NB4 (cell line): ENCODE measurements around the gene NUP85.
A peak's percentile ranks its signal among the peaks of the same experiment; 100 is the strongest.

Experiments used
- DNase-seq: peaks from one replicate; pipeline ENCODE4 v3.0.0; 2010; ENCODE audit warnings: low read depth
- H3K4me3 ChIP-seq: one replicate; pipeline ENCODE4 v1.5.1; 2011; ENCODE audit warnings: mild to moderate bottlenecking, low read depth, low read length, moderate library complexity
- MYC ChIP-seq: IDR thresholded peaks from 2 replicates; pipeline ENCODE4 v1.6.1; 2011; ENCODE audit warnings: low read depth, low read length
- POLR2A ChIP-seq: IDR thresholded peaks from 2 replicates; pipeline ENCODE4 v1.6.1; 2011; ENCODE audit warnings: mild to moderate bottlenecking; ENCODE audit not compliant: insufficient read length; ENCODE audit errors: extremely low read depth
- TF ChIP-seq, protein P1 (sequence below): IDR thresholded peaks from one replicate; pipeline ENCODE4 v1.5.1; 2012; ENCODE audit warnings: low read depth, low read length
- TF ChIP-seq, protein P2 (sequence below): IDR thresholded peaks from 2 replicates; pipeline ENCODE4 v1.6.1; 2011; ENCODE audit warnings: low read depth, low read length

NUP85 gene

DNA sequence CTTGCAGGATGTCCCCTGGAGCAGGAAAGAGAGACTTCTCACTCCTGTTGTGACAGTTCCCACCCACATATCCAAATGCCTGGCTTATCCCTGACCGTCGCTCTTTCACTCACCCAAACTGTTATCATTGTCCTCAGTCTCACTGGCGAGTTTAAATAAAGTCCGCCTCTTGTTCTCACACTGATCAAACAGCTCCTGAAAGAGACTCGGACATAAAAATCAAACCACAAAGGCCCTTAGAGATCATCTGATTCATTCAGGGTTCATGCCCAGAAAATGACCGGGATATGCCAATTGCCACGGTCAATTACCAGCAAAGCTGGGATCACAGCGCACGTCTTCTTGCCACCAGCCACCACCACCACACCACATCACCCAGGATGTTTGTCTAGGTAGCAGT lies 36.0 kb downstream of the NUP85 start:
- TF ChIP-seq POLR2A (no peak), MYC (no peak)
- TF ChIP-seq, protein P1, sequence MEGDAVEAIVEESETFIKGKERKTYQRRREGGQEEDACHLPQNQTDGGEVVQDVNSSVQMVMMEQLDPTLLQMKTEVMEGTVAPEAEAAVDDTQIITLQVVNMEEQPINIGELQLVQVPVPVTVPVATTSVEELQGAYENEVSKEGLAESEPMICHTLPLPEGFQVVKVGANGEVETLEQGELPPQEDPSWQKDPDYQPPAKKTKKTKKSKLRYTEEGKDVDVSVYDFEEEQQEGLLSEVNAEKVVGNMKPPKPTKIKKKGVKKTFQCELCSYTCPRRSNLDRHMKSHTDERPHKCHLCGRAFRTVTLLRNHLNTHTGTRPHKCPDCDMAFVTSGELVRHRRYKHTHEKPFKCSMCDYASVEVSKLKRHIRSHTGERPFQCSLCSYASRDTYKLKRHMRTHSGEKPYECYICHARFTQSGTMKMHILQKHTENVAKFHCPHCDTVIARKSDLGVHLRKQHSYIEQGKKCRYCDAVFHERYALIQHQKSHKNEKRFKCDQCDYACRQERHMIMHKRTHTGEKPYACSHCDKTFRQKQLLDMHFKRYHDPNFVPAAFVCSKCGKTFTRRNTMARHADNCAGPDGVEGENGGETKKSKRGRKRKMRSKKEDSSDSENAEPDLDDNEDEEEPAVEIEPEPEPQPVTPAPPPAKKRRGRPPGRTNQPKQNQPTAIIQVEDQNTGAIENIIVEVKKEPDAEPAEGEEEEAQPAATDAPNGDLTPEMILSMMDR: no peak
- TF ChIP-seq, protein P2, sequence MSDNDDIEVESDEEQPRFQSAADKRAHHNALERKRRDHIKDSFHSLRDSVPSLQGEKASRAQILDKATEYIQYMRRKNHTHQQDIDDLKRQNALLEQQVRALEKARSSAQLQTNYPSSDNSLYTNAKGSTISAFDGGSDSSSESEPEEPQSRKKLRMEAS: no peak
- no peak for DNase-seq
- no peak overlapping the region for H3K4me3 ChIP-seq

- TF ChIP-seq POLR2A (no peak), MYC (no peak)
- TF ChIP-seq, protein P1: no peak
- TF ChIP-seq, protein P2: no peak
- DNase-seq: no peak
- H3K4me3 ChIP-seq: no peak overlapping the region
These were observed 36.5 kb downstream of the NUP85 start for GRCh38 chr17:75241996-75242460.

GRCh38 chr17:75242461-75243042 lies 37.1 kb downstream of the NUP85 start:
- TF ChIP-seq MYC (no peak), POLR2A (no peak)
- TF ChIP-seq, protein P2: no peak
- TF ChIP-seq, protein P1: no peak
- DNase-seq: no peak
- no peak overlapping the region for H3K4me3 ChIP-seq

DNA sequence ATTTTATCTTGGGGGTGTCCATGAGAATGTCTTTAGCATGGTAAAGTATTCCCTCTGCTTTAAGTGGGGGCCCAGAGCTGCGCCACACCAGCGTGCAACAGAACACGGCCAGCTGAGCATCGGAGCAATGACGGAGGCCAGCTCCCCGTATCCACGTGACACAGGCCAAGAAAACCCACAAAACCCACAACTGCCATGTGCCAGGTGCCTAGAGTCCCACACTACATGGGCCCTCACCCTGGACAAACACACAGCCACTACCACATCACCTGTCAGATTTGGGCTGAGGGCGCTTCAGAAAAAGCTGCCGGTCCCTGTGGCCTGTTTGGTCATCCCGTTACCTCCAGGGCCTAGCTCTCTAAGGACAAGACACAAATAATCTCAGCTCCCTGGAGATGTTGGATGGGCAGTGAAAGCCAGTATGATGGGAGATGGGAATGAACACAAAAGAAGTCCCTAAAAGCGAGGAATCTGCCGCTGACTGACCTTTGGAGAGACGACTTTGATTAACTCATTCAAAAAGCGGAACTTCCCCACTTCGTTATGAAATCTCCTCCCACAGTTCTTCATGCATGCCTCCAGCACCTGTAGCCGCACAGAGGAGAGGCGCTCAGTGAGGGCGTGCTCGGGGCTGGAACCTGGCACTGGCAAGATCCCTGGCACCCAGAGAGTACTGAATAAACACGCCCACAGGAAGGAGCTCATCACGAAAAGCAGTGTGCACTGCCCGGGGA lies 38.8 kb downstream of the NUP85 start:
- no peak overlapping the region for H3K4me3 ChIP-seq
- peak; percentile 86 for DNase-seq
- TF ChIP-seq, protein P1: no peak
- TF ChIP-seq MYC (peak; percentile 58; the same call in 1 of the 2 replicates), POLR2A (no peak)
- TF ChIP-seq, protein P2: peak; percentile 51

DNA sequence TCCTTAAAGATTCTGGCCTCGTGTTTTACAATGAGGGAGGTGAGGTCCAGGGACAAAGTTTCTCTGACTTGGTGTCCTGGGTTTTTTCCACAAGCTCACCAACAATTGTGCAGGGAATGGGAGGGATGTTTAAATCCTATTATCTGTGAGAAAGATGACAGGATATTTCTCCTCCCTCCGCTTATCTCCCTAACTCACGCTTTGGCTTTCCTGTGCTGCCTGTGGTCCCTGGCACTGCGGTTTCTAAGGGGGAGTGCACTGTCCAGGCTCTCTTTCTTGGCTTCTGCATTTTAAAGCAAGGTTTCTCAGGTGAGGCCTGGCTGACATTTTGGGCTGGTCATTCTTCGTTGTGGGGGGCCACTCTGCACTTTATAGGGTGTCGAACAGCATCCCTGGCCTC lies 39.5 kb downstream of the NUP85 start:
- DNase-seq: no peak
- TF ChIP-seq MYC (no peak), POLR2A (no peak)
- TF ChIP-seq, protein P1: no peak
- TF ChIP-seq, protein P2: no peak
- no peak overlapping the region for H3K4me3 ChIP-seq
